Measurements from ENCODE around the gene KRT78. TPM values are rescaled to one million over a fixed set of nuclear protein-coding genes. Genes with fewer than 3 reads are reported as not detected.

KRT78 gene
- total and polyA plus RNA-seq, 11 donors: 0.14 TPM; not detected in 10

DNA sequence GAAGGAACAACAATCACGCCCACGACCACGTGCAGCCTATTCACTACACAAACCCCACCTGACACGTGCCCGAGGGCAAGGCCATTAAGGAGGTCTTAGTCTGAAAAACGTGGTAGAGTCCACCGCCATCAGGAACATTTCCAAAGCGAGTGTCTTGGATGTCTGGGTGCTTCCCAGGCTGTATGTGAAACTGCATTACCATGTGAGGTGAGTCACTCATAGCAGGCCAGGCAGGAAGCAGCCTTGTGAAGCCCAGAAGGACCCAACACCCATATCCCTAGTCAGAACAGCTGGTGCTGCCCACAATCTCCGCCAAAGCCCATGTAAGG lies 11.4 kb downstream of the KRT78 start:
- Histone ChIP-seq H3K27ac (no peak overlapping the region), H3K9me3 (no peaks in the 10 kb centered on the region), H3K36me3 (no peaks in the 10 kb centered on the region), H3K27me3 (peaks cover 0 to 34% (median 0%) of the 10 kb centered on the region in 9 donors), H3K4me1 (no peaks in the 10 kb centered on the region), H3K4me3 (no peak overlapping the region)
- DNase-seq (no peak), ATAC-seq (no peak)
- 76 to 89% (median 87%) methylated on average over 9 of the region's 9 CpGs for WGBS, 4 donors
- intact Hi-C loops (cut with DNase I): no loop called here
- no peak for TF ChIP-seq POLR2A (IDR thresholded peaks at IDR 0.05)
- TF ChIP-seq CTCF (IDR thresholded peaks at IDR 0.05): no peak

- no peaks in the 10 kb centered on the region for H3K9me3 ChIP-seq
- H3K27me3 ChIP-seq: peaks cover 0 to 34% (median 0%) of the 10 kb centered on the region in 9 donors
- DNase-seq: no peak
- WGBS, 4 donors: 80 to 89% (median 86%) methylated on average over 7 to 9 of the region's 9 CpGs
- no peak for TF ChIP-seq CTCF (IDR thresholded peaks at IDR 0.05)
- no peak for TF ChIP-seq POLR2A (IDR thresholded peaks at IDR 0.05)
- H3K27ac ChIP-seq: no peak overlapping the region
- no peaks in the 10 kb centered on the region for H3K36me3 ChIP-seq
- no peaks in the 10 kb centered on the region for H3K4me1 ChIP-seq
- no peak overlapping the region for H3K4me3 ChIP-seq
- intact Hi-C loops (cut with DNase I): no loop called here
- no peak for ATAC-seq
These were observed 12.0 kb downstream of the KRT78 start for GRCh38 chr12:52836491-52837412.

DNA sequence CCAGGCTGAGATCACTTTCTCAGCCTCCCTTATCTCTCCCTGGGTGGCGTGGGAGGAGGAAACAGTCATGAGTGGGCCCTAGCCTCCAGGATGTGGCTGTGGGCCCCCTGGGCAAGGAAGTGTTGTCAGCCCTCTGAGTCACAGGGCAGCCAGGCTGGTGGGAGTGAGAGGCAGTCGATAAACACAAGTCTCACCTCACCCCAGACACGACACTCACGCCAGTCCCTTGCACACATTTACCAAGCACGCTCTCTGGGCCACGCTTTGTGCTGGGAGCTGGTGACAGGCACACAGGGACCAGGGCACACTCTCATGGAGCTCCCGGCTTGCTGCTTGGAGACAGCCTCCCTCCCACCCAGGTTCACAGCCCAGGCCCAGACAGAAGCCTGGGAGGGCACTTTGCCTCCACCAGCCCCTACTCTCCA lies 12.7 kb downstream of the KRT78 start:
- Histone ChIP-seq H3K27ac (no peak overlapping the region), H3K4me1 (no peaks in the 10 kb centered on the region), H3K9me3 (no peaks in the 10 kb centered on the region), H3K4me3 (no peak overlapping the region), H3K27me3 (peaks cover 0 to 34% (median 0%) of the 10 kb centered on the region in 9 donors), H3K36me3 (no peaks in the 10 kb centered on the region)
- DNase-seq: no peak
- no peak for ATAC-seq
- TF ChIP-seq POLR2A (IDR thresholded peaks at IDR 0.05) (no peak), CTCF (IDR thresholded peaks at IDR 0.05) (no peak)
- WGBS, 4 donors: 64 to 70% (median 67%) methylated on average over 5 to 7 of the region's 7 CpGs
- intact Hi-C loops (cut with DNase I): no loop called here

DNA sequence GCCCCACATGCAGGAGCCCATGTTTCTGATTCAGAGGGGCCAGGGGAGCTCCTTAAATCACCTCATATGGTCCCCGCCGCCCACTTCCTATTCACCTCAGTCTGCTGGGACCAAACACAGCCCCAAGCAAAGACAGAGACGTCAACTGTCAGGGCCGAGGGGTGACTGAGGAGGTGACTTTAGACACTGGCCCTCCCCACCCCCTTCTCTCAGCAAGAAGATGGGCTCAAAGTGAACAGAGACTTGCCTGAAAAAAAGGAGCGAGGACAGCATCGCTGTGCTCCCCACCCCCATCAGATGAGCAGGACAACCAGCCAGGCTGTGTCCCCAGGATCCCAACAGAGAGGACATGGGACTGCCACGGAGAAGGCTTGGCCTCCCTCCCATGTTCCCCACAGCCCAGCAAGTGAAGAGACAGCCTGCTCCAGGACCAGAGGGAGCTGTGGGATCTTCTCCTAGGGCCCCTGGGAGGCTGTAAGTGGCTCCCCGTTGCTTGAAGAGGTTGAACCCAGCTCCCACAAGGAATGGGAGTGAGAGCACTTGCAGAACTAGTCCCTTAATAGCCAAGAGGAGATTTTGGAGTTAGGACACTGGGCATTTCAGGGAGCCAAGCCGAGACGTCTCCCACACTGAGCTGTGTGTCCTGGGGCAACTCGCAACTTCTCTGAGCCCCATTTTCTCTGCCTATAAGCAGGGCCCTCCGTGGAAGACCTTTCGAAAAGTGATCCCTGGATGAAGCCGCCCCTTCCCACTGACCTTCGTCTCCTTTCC lies 13.3 kb downstream of the KRT78 start:
- H3K4me1 ChIP-seq: no peaks in the 10 kb centered on the region
- WGBS, 4 donors: 65 to 81% (median 76%) methylated on average over 14 to 15 of the region's 15 CpGs
- DNase-seq: no peak
- no peaks in the 10 kb centered on the region for H3K9me3 ChIP-seq
- H3K4me3 ChIP-seq: no peak overlapping the region
- H3K27me3 ChIP-seq: peaks cover 0 to 34% (median 0%) of the 10 kb centered on the region in 9 donors
- no peaks in the 10 kb centered on the region for H3K36me3 ChIP-seq
- no peak overlapping the region for H3K27ac ChIP-seq
- intact Hi-C loops (cut with DNase I): no loop called here
- TF ChIP-seq POLR2A (IDR thresholded peaks at IDR 0.05) (no peak), CTCF (IDR thresholded peaks at IDR 0.05) (no peak)
- ATAC-seq: no peak

Measured in heart left ventricle (tissue), 16 donors.